ENCODE measurements around the gene RHBDF1.
"Not testable (repeated sequence)": the region's sequence is repeated elsewhere in the genome, so short reads cannot be mapped to it uniquely, and the experiment has no call there.

- TF ChIP-seq POLR2A (IDR thresholded peaks at IDR 0.05): not testable (repeated sequence)
- TF ChIP-seq, protein P1, sequence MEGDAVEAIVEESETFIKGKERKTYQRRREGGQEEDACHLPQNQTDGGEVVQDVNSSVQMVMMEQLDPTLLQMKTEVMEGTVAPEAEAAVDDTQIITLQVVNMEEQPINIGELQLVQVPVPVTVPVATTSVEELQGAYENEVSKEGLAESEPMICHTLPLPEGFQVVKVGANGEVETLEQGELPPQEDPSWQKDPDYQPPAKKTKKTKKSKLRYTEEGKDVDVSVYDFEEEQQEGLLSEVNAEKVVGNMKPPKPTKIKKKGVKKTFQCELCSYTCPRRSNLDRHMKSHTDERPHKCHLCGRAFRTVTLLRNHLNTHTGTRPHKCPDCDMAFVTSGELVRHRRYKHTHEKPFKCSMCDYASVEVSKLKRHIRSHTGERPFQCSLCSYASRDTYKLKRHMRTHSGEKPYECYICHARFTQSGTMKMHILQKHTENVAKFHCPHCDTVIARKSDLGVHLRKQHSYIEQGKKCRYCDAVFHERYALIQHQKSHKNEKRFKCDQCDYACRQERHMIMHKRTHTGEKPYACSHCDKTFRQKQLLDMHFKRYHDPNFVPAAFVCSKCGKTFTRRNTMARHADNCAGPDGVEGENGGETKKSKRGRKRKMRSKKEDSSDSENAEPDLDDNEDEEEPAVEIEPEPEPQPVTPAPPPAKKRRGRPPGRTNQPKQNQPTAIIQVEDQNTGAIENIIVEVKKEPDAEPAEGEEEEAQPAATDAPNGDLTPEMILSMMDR (IDR thresholded peaks at IDR 0.05): not testable (repeated sequence)
These were observed 48.3 kb downstream of the RHBDF1 start for GRCh38 chr16:24151-24550.
